ENCODE results near the gene RAC2. TPM values are rescaled to one million over a fixed set of nuclear protein-coding genes. Genes with fewer than 3 reads are reported as not detected.
A peak's percentile ranks its signal among the peaks of the same experiment; 100 is the strongest.

Gene RAC2
- total and polyA plus RNA-seq, 9 of the 15 experiments (the other 6 are each of a cell fraction or from before 2014, with no cell fraction given) = 22.7 to 103 (median 43.3) TPM

DNA sequence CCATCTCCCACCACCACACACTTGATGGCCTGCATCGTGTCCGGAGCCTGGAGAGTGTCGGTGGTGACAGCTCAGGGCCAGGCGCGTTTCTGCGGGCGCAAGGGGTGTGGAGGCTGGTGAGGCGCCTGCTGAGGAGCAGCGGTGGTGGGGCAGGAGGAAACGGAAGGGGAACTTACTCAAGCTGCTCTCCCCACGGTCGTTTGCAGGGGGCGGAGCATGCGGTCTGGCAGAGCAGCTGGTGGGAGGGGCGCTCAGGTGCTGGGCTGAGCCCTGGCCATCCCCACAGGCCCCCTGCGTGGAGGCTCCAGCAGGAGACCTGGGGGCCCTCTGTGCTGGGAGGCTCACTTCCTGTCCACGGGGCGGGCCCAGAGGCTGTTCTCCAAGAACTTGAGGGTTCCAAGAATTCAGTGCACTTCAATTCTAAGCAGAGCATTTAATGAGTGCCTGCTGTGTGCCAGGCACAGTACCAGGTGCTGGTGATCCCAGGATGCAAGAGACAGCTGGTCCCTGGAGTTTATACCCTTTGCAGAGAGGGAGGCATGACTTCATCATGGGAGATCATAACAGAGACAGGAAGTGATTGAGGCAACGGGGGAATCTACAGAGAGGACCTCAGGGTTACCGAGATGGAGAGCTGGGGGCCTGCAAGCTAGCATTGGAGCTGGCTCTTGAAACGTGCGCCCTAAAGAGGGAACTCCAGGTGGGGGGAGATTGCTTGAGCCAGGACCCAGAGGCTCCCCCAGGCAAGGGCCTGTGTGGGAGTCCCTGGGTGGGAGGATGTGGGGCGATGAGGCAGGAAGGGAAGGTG lies at the start of gene RAC2 (continued):
- TF ChIP-seq, protein P1, sequence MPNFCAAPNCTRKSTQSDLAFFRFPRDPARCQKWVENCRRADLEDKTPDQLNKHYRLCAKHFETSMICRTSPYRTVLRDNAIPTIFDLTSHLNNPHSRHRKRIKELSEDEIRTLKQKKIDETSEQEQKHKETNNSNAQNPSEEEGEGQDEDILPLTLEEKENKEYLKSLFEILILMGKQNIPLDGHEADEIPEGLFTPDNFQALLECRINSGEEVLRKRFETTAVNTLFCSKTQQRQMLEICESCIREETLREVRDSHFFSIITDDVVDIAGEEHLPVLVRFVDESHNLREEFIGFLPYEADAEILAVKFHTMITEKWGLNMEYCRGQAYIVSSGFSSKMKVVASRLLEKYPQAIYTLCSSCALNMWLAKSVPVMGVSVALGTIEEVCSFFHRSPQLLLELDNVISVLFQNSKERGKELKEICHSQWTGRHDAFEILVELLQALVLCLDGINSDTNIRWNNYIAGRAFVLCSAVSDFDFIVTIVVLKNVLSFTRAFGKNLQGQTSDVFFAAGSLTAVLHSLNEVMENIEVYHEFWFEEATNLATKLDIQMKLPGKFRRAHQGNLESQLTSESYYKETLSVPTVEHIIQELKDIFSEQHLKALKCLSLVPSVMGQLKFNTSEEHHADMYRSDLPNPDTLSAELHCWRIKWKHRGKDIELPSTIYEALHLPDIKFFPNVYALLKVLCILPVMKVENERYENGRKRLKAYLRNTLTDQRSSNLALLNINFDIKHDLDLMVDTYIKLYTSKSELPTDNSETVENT (CRISPR knock-in tag; IDR thresholded peaks at IDR 0.05) = no peak
- TF ChIP-seq, protein P2, sequence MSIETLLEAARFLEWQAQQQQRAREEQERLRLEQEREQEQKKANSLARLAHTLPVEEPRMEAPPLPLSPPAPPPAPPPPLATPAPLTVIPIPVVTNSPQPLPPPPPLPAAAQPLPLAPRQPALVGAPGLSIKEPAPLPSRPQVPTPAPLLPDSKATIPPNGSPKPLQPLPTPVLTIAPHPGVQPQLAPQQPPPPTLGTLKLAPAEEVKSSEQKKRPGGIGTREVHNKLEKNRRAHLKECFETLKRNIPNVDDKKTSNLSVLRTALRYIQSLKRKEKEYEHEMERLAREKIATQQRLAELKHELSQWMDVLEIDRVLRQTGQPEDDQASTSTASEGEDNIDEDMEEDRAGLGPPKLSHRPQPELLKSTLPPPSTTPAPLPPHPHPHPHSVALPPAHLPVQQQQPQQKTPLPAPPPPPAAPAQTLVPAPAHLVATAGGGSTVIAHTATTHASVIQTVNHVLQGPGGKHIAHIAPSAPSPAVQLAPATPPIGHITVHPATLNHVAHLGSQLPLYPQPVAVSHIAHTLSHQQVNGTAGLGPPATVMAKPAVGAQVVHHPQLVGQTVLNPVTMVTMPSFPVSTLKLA (conservative IDR thresholded peaks at IDR 0.05) = peak in 1 of 2 experiments; percentile 65; a peak in 1 of 4 replicates
- no peak for TF ChIP-seq TEAD4 (IDR thresholded peaks at IDR 0.05; ENCODE audit: low read length)
- TF ChIP-seq TEAD4 (CRISPR knock-in tag; IDR thresholded peaks at IDR 0.05; ENCODE audit: borderline replicate concordance) = no peak
- TF ChIP-seq GABPA (tag; conservative IDR thresholded peaks at IDR 0.05; ENCODE audit: low read depth) = peak; percentile 81
- TF ChIP-seq ZNF384 (IDR thresholded peaks at IDR 0.05; ENCODE audit: low read depth, low read length) = no peak
- TF ChIP-seq TAF9B (IDR thresholded peaks at IDR 0.05; ENCODE audit: partially characterized antibody) = peak; percentile 52
- no peak for TF ChIP-seq ZNF696 (CRISPR knock-in tag; conservative IDR thresholded peaks at IDR 0.05)
- TF ChIP-seq ESRRA (IDR thresholded peaks at IDR 0.05; ENCODE audit: borderline replicate concordance, low read depth) = peak; percentile 57
- TF ChIP-seq RUNX1 (IDR thresholded peaks at IDR 0.05; ENCODE audit: low read depth) = no peak
- no peak for TF ChIP-seq NFE2 (IDR thresholded peaks at IDR 0.05; ENCODE audit: low read depth)
- no peak for TF ChIP-seq ZNF512 (tag; IDR thresholded peaks at IDR 0.05)
- TF ChIP-seq U2AF1 (optimal IDR thresholded peaks at IDR 0.05; ENCODE audit: low read depth, low read length) = no peak
- peak; percentile 37; the same call in 1 of the 2 replicates for TF ChIP-seq CBFA2T3 (IDR thresholded peaks at IDR 0.05)
- TF ChIP-seq, protein P3, sequence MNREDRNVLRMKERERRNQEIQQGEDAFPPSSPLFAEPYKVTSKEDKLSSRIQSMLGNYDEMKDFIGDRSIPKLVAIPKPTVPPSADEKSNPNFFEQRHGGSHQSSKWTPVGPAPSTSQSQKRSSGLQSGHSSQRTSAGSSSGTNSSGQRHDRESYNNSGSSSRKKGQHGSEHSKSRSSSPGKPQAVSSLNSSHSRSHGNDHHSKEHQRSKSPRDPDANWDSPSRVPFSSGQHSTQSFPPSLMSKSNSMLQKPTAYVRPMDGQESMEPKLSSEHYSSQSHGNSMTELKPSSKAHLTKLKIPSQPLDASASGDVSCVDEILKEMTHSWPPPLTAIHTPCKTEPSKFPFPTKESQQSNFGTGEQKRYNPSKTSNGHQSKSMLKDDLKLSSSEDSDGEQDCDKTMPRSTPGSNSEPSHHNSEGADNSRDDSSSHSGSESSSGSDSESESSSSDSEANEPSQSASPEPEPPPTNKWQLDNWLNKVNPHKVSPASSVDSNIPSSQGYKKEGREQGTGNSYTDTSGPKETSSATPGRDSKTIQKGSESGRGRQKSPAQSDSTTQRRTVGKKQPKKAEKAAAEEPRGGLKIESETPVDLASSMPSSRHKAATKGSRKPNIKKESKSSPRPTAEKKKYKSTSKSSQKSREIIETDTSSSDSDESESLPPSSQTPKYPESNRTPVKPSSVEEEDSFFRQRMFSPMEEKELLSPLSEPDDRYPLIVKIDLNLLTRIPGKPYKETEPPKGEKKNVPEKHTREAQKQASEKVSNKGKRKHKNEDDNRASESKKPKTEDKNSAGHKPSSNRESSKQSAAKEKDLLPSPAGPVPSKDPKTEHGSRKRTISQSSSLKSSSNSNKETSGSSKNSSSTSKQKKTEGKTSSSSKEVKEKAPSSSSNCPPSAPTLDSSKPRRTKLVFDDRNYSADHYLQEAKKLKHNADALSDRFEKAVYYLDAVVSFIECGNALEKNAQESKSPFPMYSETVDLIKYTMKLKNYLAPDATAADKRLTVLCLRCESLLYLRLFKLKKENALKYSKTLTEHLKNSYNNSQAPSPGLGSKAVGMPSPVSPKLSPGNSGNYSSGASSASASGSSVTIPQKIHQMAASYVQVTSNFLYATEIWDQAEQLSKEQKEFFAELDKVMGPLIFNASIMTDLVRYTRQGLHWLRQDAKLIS (CRISPR knock-in tag; IDR thresholded peaks at IDR 0.05) = no peak

All from K562 (cell line).